Measurements from ENCODE around the gene CDK10.

CDK10 gene

DNA sequence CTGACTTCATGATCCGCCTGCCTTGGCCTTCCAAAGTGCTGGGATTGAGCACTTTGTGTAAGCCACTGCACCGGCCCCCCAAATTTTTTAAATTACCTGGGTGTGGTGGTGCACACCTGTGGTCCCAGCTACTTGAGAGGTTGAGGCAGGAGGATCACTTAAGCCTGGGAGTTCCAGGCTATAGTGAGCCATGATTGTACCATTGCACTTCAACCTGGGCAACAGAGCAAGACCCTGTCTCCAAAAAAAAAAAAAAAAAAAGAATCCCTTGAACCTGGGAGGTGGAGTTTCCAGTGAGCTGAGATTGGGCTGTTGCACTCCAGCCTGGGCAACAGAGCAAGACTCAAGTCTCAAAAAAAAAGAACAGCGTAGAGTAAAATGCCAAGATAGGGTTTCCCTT is 50.1 kb downstream of the CDK10 start:
- DNase-seq: no peak
- TF ChIP-seq POLR2A (IDR thresholded peaks at IDR 0.05; ENCODE audit: low read length) (no peak), GATA1 (IDR thresholded peaks at IDR 0.05; ENCODE audit: low read depth, low read length) (no peak)

DNA sequence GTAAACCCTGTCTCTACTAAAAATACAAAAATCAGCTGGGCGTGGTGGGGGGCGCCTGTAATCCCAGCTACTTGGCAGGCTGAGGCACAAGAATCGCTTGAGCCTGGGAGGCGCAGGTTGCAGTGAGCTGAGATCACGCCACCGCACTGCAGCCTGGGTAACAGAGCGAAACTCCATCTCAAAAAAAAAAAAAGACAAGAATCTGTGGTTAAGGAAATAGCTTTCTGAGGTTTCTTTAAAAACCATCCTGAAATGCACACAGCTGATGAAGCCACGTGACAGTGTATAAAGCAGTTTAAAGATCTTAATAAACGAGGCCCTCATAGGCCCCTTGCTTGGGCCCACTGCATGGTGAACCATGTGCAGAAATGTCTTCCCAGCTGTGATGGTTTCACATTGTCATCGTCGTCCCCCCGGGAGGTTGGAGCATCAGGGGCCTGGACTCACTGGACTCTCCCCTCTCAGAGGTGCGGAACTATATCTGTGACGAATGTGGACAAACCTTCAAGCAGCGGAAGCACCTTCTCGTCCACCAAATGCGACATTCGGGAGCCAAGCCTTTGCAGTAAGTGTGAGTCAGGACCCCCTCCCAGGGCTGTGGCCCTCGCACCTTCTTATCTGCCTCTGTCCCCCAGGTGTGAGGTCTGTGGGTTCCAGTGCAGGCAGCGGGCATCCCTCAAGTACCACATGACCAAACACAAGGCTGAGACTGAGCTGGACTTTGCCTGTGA is 51.0 kb downstream of the CDK10 start:
- DNase-seq: no peak
- TF ChIP-seq POLR2A (IDR thresholded peaks at IDR 0.05; ENCODE audit: low read length): no peak
- no peak for TF ChIP-seq GATA1 (IDR thresholded peaks at IDR 0.05; ENCODE audit: low read depth, low read length)

- no peak for TF ChIP-seq POLR2A (IDR thresholded peaks at IDR 0.05; ENCODE audit: low read length)
- TF ChIP-seq GATA1 (IDR thresholded peaks at IDR 0.05; ENCODE audit: low read depth, low read length): no peak
- DNase-seq: no peak
These were observed 51.5 kb downstream of the CDK10 start for GRCh38 chr16:89738072-89738377.

GRCh38 chr16:89738538-89739317 is 52.2 kb downstream of the CDK10 start:
- TF ChIP-seq POLR2A (IDR thresholded peaks at IDR 0.05; ENCODE audit: low read length) (no peak), GATA1 (IDR thresholded peaks at IDR 0.05; ENCODE audit: low read depth, low read length) (no peak)
- DNase-seq: no peak

DNA sequence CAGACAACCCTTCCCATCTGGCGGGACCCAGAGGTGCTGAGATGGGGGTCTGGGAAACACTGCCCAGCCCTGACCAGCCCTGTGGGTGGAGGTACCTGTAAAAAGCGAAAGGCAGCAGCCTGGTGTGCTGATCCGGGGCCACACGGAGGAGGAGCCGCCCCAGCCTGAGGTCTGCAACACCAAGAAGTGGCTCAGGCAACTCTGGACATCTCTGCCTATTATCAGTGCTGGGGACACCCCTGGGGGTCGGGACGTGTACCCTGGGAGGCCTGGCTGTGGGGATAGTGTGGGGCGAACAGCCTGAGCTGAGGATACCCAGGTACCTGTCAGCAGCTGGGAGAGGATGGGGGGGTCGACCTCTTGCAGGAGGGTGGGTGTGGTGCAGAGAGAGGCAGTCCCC is 52.9 kb downstream of the CDK10 start:
- DNase-seq: no peak
- TF ChIP-seq POLR2A (IDR thresholded peaks at IDR 0.05; ENCODE audit: low read length) (no peak), GATA1 (IDR thresholded peaks at IDR 0.05; ENCODE audit: low read depth, low read length) (no peak)

GRCh38 chr16:89741342-89742014 is 55.0 kb downstream of the CDK10 start:
- no peak for DNase-seq
- TF ChIP-seq POLR2A (IDR thresholded peaks at IDR 0.05; ENCODE audit: low read length) (peak; percentile 22), GATA1 (IDR thresholded peaks at IDR 0.05; ENCODE audit: low read depth, low read length) (no peak)

GRCh38 chr16:89742948-89743347 is 56.5 kb downstream of the CDK10 start:
- TF ChIP-seq GATA1 (IDR thresholded peaks at IDR 0.05; ENCODE audit: low read depth, low read length) (no peak), POLR2A (IDR thresholded peaks at IDR 0.05; ENCODE audit: low read length) (no peak)
- no peak for DNase-seq

DNA sequence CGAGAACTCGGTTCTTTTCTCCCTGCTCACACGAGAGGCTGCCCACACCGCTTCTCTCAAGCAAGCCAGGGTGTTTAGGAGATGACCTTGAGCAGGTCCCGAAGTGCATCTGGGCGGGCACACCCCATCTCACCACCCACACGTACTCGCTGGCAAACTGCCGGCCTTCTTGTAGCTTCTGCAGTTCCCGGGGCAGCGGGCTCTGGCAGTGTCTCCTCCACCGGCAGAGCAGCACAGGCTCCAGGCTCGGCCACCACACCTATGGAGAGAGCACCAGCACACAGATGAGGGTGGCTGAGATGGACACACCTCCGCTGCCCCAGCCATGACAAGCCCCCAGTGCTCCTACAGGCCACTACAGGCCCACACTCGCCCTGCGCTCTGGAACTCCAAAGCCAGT is 58.3 kb downstream of the CDK10 start:
- DNase-seq: no peak
- TF ChIP-seq POLR2A (IDR thresholded peaks at IDR 0.05; ENCODE audit: low read length): no peak
- no peak for TF ChIP-seq GATA1 (IDR thresholded peaks at IDR 0.05; ENCODE audit: low read depth, low read length)

Data from erythroblast (primary cell).